ENCODE measurements around the gene GCSH. TPM values are rescaled to one million over a fixed set of nuclear protein-coding genes. Genes with fewer than 3 reads are reported as not detected.
A peak's percentile ranks its signal among the peaks of the same experiment; 100 is the strongest.
"Not testable (repeated sequence)": the region's sequence is repeated elsewhere in the genome, so short reads cannot be mapped to it uniquely, and the experiment has no call there.

Gene GCSH
- total RNA-seq (2014; rRNA removed; shearing (Covaris generic)): 72.8 and 85.0 TPM in 2 replicates

- peak; percentile 98 for DNase-seq (ENCODE audit: low spot score)
Observed at GRCh38 chr16:81095953-81096714, at the start of gene GCSH. Gene GCSH (minus strand): TSS chr16:81096395. CDS start chr16:81096278, 117 bp downstream.

GRCh38 chr16:81143921-81144471, 47.8 kb upstream of the GCSH start:
- peak; percentile 29 for DNase-seq (ENCODE audit: low spot score)

- DNase-seq (ENCODE audit: low spot score): no peak
Observed at GRCh38 chr16:81142864-81143263, 46.7 kb upstream of the GCSH start.

- DNase-seq (ENCODE audit: low spot score): peak; percentile 33
Observed at GRCh38 chr16:81140930-81141780, 45.0 kb upstream of the GCSH start.

GRCh38 chr16:81138831-81139557, 42.8 kb upstream of the GCSH start:
- DNase-seq (ENCODE audit: low spot score): no peak

GRCh38 chr16:81137754-81138153, 41.6 kb upstream of the GCSH start:
- no peak for DNase-seq (ENCODE audit: low spot score)

- DNase-seq (ENCODE audit: low spot score): no peak
Observed at GRCh38 chr16:81136390-81137335, 40.5 kb upstream of the GCSH start.

GRCh38 chr16:81130126-81130525, 33.9 kb upstream of the GCSH start:
- DNase-seq (ENCODE audit: low spot score): no peak

- no peak for DNase-seq (ENCODE audit: low spot score)
Observed at GRCh38 chr16:81128726-81129524, 32.7 kb upstream of the GCSH start.

GRCh38 chr16:81127051-81127450, 30.9 kb upstream of the GCSH start:
- DNase-seq (ENCODE audit: low spot score): peak; percentile 17

GRCh38 chr16:81123092-81123852, 27.1 kb upstream of the GCSH start:
- DNase-seq (ENCODE audit: low spot score): no peak

GRCh38 chr16:81121474-81121990, 25.3 kb upstream of the GCSH start:
- no peak for DNase-seq (ENCODE audit: low spot score)

- no peak for DNase-seq (ENCODE audit: low spot score)
Observed at GRCh38 chr16:81117436-81117835, 21.2 kb upstream of the GCSH start.

GRCh38 chr16:81116285-81116684, 20.1 kb upstream of the GCSH start:
- DNase-seq (ENCODE audit: low spot score): no peak

GRCh38 chr16:81112453-81112852, 16.3 kb upstream of the GCSH start:
- DNase-seq (ENCODE audit: low spot score): no peak

- not testable (repeated sequence) for DNase-seq (ENCODE audit: low spot score)
Observed at GRCh38 chr16:81109274-81109673, 13.1 kb upstream of the GCSH start.

- no peak for DNase-seq (ENCODE audit: low spot score)
Observed at GRCh38 chr16:81107511-81107910, 11.3 kb upstream of the GCSH start.

GRCh38 chr16:81106826-81107503, 10.8 kb upstream of the GCSH start:
- DNase-seq (ENCODE audit: low spot score): no peak

Measured in A172 (cell line).